Islet precursor cell (in vitro differentiated cells): ENCODE results near the gene CSNK1A1L.
"Not testable (repeated sequence)": the region's sequence is repeated elsewhere in the genome, so short reads cannot be mapped to it uniquely, and the experiment has no call there.

ENCODE experiments used
- DNase-seq: peaks from one replicate; pipeline ENCODE4 v3.0.0-alpha.2; 2018

Gene CSNK1A1L

DNA sequence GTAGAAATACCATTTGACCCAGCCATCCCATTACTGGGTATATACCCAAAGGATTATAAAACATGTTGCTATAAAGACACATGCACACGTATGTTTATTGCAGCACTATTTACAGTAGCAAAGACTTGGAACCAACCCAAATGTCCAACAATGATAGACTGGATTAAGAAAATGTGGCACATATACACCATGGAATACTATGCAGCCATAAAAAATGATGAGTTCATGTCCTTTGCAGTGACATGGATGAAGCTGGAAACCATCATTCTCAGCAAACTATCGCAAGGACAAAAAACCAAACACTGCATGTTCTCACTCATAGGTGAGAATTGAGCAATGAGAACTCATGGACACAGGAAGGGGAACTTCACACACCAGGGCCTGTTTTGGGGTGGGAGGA is 49.2 kb downstream of the CSNK1A1L start:
- not testable (repeated sequence) for DNase-seq
